ENCODE data around the gene CENPP.

Gene CENPP

DNA sequence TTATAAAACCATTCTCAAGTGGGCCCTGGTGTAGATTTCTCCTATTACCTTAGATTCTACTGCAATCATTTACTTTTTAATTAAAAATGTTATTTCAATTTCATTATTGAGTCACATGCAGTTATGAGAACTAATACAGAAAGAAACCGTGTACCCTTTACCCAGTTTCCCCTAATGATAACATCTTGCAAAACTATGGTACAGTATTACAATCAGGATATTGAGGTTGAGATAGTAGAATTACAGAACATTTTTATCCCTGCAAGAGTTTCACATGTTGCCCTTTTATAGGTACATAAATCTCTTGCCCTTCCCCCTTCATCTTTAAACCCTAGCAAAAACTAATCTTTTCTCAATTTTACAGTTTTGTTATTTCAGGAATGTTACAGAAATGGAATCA, 109.5 kb downstream of the CENPP start:
- Mint-ChIP-seq H3K27me3 (ENCODE audit: low read depth) (no peaks in the 10 kb centered on the region), H3K36me3 (ENCODE audit: low read depth) (peaks cover 5% of the 10 kb centered on the region), H3K9me3 (no peaks in the 10 kb centered on the region), H3K4me1 (ENCODE audit: low read depth) (peaks cover 12% of the 10 kb centered on the region), H3K4me3 (no peak overlapping the region), H3K27ac (no peak overlapping the region)
- no peak for DNase-seq (ENCODE audit: low spot score)

GRCh38 chr9:92438900-92439526, 113.3 kb downstream of the CENPP start:
- peaks cover 2% of the 10 kb centered on the region for H3K36me3 Mint-ChIP-seq (ENCODE audit: low read depth)
- no peak overlapping the region for H3K27ac Mint-ChIP-seq
- H3K4me1 Mint-ChIP-seq (ENCODE audit: low read depth): peaks cover 19% of the 10 kb centered on the region
- H3K9me3 Mint-ChIP-seq: no peaks in the 10 kb centered on the region
- H3K4me3 Mint-ChIP-seq: no peak overlapping the region
- no peak for DNase-seq (ENCODE audit: low spot score)
- H3K27me3 Mint-ChIP-seq (ENCODE audit: low read depth): no peaks in the 10 kb centered on the region

DNA sequence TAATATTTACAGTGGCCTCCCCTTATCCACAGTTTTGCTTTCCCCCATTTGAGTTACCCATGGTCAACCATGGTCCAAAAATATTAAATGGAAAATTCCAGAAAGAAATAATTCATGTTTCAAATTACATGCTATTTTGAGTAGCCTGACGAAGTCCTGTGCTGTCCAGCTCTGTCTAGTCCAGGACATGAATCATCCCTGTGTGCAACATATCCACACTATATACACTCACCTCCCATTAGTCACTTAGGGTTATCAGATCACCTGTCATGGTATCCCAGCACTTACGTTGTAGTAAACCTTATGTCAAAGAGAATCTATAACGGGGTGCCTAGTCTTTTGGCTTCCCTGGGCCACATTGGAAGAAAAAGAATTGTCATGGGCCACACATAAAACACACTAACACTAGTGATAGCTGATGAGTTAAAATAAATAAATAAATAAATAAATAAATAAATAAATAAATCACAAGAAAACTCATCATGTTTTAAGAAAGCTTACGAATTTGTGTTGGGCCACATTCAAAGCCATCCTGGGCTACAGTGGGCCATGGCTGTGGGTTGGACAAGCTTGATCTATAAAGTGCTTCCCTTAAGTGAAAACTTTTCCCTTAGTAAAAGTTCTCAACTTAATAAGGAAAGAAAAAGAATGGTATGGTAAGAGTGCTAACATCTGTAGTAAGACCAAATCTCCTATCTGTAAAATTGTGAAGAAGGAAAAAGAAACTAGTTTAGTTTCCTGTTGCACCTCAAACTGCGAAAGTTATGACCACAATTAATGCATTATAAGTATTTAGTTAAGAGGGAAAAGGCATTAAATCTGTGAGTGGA, 114.4 kb downstream of the CENPP start:
- Mint-ChIP-seq H3K36me3 (ENCODE audit: low read depth) (peaks cover 2% of the 10 kb centered on the region), H3K9me3 (no peaks in the 10 kb centered on the region), H3K4me3 (peak overlapping the region; percentile 49), H3K4me1 (ENCODE audit: low read depth) (peaks cover 15% of the 10 kb centered on the region), H3K27ac (peak overlapping the region; percentile 22), H3K27me3 (ENCODE audit: low read depth) (no peaks in the 10 kb centered on the region)
- DNase-seq (ENCODE audit: low spot score): no peak

GRCh38 chr9:92440751-92441046, 114.9 kb downstream of the CENPP start:
- no peak for DNase-seq (ENCODE audit: low spot score)
- H3K27me3 Mint-ChIP-seq (ENCODE audit: low read depth): no peaks in the 10 kb centered on the region
- H3K36me3 Mint-ChIP-seq (ENCODE audit: low read depth): peaks cover 2% of the 10 kb centered on the region
- peak overlapping the region; percentile 49 for H3K4me3 Mint-ChIP-seq
- H3K27ac Mint-ChIP-seq: no peak overlapping the region
- H3K4me1 Mint-ChIP-seq (ENCODE audit: low read depth): peaks cover 10% of the 10 kb centered on the region
- no peaks in the 10 kb centered on the region for H3K9me3 Mint-ChIP-seq

DNA sequence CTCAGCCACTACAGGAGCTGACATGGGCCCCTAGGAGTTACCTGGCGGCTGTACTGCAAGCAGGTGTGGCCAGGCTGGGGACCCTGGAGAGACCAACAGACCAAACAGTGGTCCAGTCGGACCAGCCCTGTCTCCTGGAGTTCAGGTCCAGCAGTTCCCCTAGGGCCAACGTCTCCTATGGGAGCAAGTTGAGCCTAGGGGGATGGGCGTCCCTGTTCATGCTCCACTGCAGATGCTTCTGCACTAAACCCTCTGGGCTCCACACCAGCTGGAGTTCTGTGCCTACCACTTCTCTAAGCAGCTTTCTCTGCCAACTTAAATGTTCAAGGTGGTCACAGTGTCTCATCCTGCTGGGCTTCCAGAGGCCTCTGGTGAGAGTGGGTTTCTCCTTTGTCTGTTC, 119.1 kb downstream of the CENPP start:
- no peak for DNase-seq (ENCODE audit: low spot score)
- H3K4me3 Mint-ChIP-seq: no peak overlapping the region
- H3K36me3 Mint-ChIP-seq (ENCODE audit: low read depth): no peaks in the 10 kb centered on the region
- H3K4me1 Mint-ChIP-seq (ENCODE audit: low read depth): peaks cover 9% of the 10 kb centered on the region
- no peaks in the 10 kb centered on the region for H3K27me3 Mint-ChIP-seq (ENCODE audit: low read depth)
- H3K27ac Mint-ChIP-seq: no peak overlapping the region
- no peaks in the 10 kb centered on the region for H3K9me3 Mint-ChIP-seq

- DNase-seq (ENCODE audit: low spot score): no peak
- Mint-ChIP-seq H3K27me3 (ENCODE audit: low read depth) (no peaks in the 10 kb centered on the region), H3K4me1 (ENCODE audit: low read depth) (no peaks in the 10 kb centered on the region), H3K4me3 (no peak overlapping the region), H3K9me3 (no peaks in the 10 kb centered on the region), H3K36me3 (ENCODE audit: low read depth) (no peaks in the 10 kb centered on the region), H3K27ac (no peak overlapping the region)
These were observed 120.8 kb downstream of the CENPP start for GRCh38 chr9:92446536-92446935.

DNA sequence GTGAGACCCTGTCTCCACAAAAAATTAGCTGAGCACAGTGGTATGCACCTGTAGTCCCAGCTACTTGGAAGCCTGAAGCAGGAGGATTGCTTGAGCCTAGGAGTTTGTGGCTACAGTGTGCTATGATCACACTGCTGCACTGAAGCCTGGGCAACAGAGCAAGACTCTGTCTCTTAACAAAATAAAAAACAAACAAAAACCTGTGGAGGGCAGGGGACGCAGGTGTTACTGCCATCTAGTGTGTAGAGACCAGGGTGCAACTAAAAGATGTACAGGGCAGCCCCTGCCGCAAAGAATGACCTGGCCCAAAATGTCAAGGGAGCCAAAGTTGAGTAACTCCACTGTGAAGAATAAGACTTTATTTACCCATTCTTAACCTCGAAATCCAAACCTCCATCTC, 129.5 kb downstream of the CENPP start:
- H3K9me3 Mint-ChIP-seq: no peaks in the 10 kb centered on the region
- no peaks in the 10 kb centered on the region for H3K36me3 Mint-ChIP-seq (ENCODE audit: low read depth)
- no peaks in the 10 kb centered on the region for H3K4me1 Mint-ChIP-seq (ENCODE audit: low read depth)
- H3K4me3 Mint-ChIP-seq: no peak overlapping the region
- no peak overlapping the region for H3K27ac Mint-ChIP-seq
- no peak for DNase-seq (ENCODE audit: low spot score)
- peaks cover 6% of the 10 kb centered on the region for H3K27me3 Mint-ChIP-seq (ENCODE audit: low read depth)

DNA sequence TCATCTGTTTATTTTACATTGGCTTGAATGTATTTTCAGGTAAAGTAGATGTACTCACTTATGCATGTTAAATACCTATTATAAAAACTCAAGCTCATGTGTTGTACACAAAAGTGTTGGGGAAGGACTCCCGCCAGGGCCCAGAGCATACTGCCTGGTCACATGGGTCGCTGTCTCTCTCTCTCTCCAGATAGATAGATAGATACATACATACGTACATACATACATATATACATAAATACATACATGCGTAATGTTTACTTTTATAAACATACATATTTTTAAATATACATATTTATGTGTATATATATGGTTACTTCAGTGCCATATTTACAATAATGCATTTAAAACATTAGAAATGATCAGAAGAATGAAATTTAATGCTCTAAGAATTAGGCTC, 131.8 kb downstream of the CENPP start:
- no peak for DNase-seq (ENCODE audit: low spot score)
- H3K4me1 Mint-ChIP-seq (ENCODE audit: low read depth): no peaks in the 10 kb centered on the region
- no peak overlapping the region for H3K4me3 Mint-ChIP-seq
- H3K27me3 Mint-ChIP-seq (ENCODE audit: low read depth): peaks cover 6% of the 10 kb centered on the region
- no peaks in the 10 kb centered on the region for H3K9me3 Mint-ChIP-seq
- no peak overlapping the region for H3K27ac Mint-ChIP-seq
- H3K36me3 Mint-ChIP-seq (ENCODE audit: low read depth): peaks cover 2% of the 10 kb centered on the region

- H3K27me3 Mint-ChIP-seq (ENCODE audit: low read depth): no peaks in the 10 kb centered on the region
- no peak overlapping the region for H3K27ac Mint-ChIP-seq
- no peak for DNase-seq (ENCODE audit: low spot score)
- H3K9me3 Mint-ChIP-seq: no peaks in the 10 kb centered on the region
- H3K4me3 Mint-ChIP-seq: no peak overlapping the region
- peaks cover 7% of the 10 kb centered on the region for H3K4me1 Mint-ChIP-seq (ENCODE audit: low read depth)
- peaks cover 2% of the 10 kb centered on the region for H3K36me3 Mint-ChIP-seq (ENCODE audit: low read depth)
These were observed 137.6 kb downstream of the CENPP start for GRCh38 chr9:92463387-92463786.

DNA sequence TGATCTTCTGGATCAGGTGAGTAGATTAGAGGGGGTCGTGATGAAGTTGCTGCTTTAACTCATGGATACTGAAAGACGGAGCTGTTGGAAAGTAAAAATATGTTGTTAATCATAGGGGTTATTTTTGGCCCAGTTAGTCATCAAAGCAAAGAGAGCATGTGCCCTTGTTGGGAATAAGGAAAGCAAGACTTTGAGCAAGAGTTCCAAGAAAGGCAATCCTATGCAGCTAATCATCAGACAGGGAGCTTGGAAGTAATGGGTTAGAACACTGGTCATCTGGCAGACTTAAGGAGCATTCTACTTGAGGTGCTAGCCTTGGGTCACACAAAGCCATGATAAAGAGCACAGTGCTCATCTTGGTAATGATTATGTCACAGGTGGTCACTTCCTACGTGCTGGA, 138.2 kb downstream of the CENPP start:
- Mint-ChIP-seq H3K4me1 (ENCODE audit: low read depth) (peaks cover 7% of the 10 kb centered on the region), H3K27ac (no peak overlapping the region), H3K4me3 (no peak overlapping the region), H3K36me3 (ENCODE audit: low read depth) (peaks cover 2% of the 10 kb centered on the region), H3K9me3 (no peaks in the 10 kb centered on the region), H3K27me3 (ENCODE audit: low read depth) (no peaks in the 10 kb centered on the region)
- DNase-seq (ENCODE audit: low spot score): no peak

- H3K9me3 Mint-ChIP-seq: no peaks in the 10 kb centered on the region
- no peak for DNase-seq (ENCODE audit: low spot score)
- H3K27me3 Mint-ChIP-seq (ENCODE audit: low read depth): no peaks in the 10 kb centered on the region
- H3K4me3 Mint-ChIP-seq: no peak overlapping the region
- no peak overlapping the region for H3K27ac Mint-ChIP-seq
- H3K36me3 Mint-ChIP-seq (ENCODE audit: low read depth): peaks cover 2% of the 10 kb centered on the region
- peaks cover 7% of the 10 kb centered on the region for H3K4me1 Mint-ChIP-seq (ENCODE audit: low read depth)
These were observed 141.3 kb downstream of the CENPP start for GRCh38 chr9:92467041-92467440.

- Mint-ChIP-seq H3K27ac (no peak overlapping the region), H3K4me1 (ENCODE audit: low read depth) (peaks cover 7% of the 10 kb centered on the region), H3K27me3 (ENCODE audit: low read depth) (no peaks in the 10 kb centered on the region), H3K4me3 (no peak overlapping the region), H3K36me3 (ENCODE audit: low read depth) (no peaks in the 10 kb centered on the region), H3K9me3 (no peaks in the 10 kb centered on the region)
- DNase-seq (ENCODE audit: low spot score): no peak
These were observed 141.8 kb downstream of the CENPP start for GRCh38 chr9:92467511-92467910.

GRCh38 chr9:92468206-92468605, 142.5 kb downstream of the CENPP start:
- Mint-ChIP-seq H3K4me3 (no peak overlapping the region), H3K36me3 (ENCODE audit: low read depth) (no peaks in the 10 kb centered on the region), H3K27ac (no peak overlapping the region), H3K9me3 (no peaks in the 10 kb centered on the region), H3K4me1 (ENCODE audit: low read depth) (peaks cover 7% of the 10 kb centered on the region), H3K27me3 (ENCODE audit: low read depth) (no peaks in the 10 kb centered on the region)
- DNase-seq (ENCODE audit: low spot score): no peak

GRCh38 chr9:92474587-92474986, 148.8 kb downstream of the CENPP start:
- H3K9me3 Mint-ChIP-seq: no peaks in the 10 kb centered on the region
- no peak overlapping the region for H3K27ac Mint-ChIP-seq
- no peak overlapping the region for H3K4me3 Mint-ChIP-seq
- H3K36me3 Mint-ChIP-seq (ENCODE audit: low read depth): no peaks in the 10 kb centered on the region
- H3K27me3 Mint-ChIP-seq (ENCODE audit: low read depth): no peaks in the 10 kb centered on the region
- DNase-seq (ENCODE audit: low spot score): no peak
- peaks cover 1% of the 10 kb centered on the region for H3K4me1 Mint-ChIP-seq (ENCODE audit: low read depth)

DNA sequence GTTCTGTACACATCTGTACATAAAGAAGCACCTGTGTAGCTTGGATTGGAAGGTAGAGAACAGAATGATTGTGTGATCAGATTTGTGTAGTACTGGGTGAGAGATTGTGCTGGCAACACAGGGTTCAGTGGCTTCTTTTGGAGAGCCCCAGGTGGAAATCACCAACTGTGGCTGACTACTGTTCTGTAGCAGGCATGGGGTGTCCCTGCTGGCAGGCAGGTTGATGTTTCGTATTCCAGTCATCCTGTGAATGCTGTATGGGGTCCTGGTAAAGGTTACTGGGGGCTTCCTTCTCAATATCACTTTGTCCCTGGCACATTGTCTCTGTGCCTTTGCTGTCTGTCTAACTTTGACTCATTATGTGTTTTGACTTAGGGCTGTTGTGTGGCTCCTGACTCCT, 151.2 kb downstream of the CENPP start:
- Mint-ChIP-seq H3K27me3 (ENCODE audit: low read depth) (no peaks in the 10 kb centered on the region), H3K4me3 (no peak overlapping the region), H3K27ac (no peak overlapping the region)

More for the DNA sequence above, 151.2 kb downstream of the CENPP start:
- H3K36me3 Mint-ChIP-seq (ENCODE audit: low read depth): no peaks in the 10 kb centered on the region
- no peak for DNase-seq (ENCODE audit: low spot score)
- no peaks in the 10 kb centered on the region for H3K9me3 Mint-ChIP-seq
- H3K4me1 Mint-ChIP-seq (ENCODE audit: low read depth): peaks cover 8% of the 10 kb centered on the region

Data from T-helper 2 cell treated with Interferon-gamma antibody and Interleukin-4, amounts not matched to agents 5 μg/mL and 100 μg/mL, for 36 hours (primary cell).